ENCODE data around the gene COA1.
"Not testable (repeated sequence)": the region's sequence is repeated elsewhere in the genome, so short reads cannot be mapped to it uniquely, and the experiment has no call there.

The COA1 gene

DNA sequence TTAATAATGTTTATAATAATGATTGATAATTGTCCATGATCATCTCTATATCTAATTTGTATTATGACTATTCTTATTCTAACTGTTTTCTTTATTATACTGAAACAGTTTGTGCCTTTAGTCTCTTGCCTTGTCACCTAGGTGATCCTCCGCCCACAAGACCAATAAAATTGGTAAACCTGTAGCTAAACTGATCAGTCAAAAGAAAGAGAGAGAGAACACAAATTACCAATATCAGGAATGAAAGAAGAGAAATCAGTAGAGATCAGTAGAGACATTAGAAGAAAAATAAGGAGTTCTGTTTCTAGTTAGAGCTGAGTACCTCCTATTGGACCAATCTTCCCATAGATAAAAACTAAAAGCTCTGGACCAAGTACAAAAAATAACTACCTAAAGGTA lies 6.1 kb upstream of the COA1 start:
- no peak overlapping the region for H3K4me3 ChIP-seq (ENCODE audit: low read depth, low read length)
- no peak for TF ChIP-seq CTCF (IDR thresholded peaks at IDR 0.05; ENCODE audit: low read depth, low read length)

DNA sequence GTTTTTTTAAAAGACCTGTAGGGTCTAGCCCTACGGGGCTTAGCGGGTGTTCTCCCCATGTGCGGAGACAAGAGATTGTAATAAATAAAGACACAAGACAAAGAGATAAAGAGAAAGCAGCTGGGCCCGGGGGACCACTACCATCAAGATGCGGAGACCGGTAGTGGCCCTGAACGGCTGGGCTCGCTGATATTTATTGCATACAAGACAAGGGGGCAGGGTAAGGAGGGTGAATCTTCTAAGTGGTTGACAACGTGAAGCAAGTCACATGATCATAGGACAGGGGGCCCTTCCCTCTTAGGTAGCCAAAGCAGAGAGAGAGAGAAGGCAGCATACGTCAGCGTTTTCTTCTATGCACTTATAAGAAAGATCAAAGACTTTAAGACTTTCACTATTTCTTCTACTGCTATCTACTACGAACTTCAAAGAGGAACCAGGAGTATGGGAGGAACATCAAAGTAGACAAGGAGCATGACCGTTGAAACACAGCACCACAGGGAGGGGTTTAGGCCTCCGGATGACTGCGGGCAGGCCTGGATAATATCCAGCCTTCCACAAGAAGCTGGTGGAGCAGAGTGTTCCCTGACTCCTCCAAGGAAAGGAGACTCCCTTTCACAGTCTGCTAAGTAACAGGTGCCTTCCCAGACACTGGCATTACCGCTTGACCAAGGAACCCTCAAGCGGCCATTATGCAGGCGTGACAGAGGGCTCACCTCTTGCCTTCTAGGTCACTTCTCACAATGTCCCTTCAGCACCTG lies 5.4 kb upstream of the COA1 start:
- H3K4me3 ChIP-seq (ENCODE audit: low read depth, low read length), result not testable (repeated sequence)

GRCh38 chr7:43731494-43731893 lies 2.2 kb upstream of the COA1 start:
- H3K4me3 ChIP-seq (ENCODE audit: low read depth, low read length), result not testable (repeated sequence)

DNA sequence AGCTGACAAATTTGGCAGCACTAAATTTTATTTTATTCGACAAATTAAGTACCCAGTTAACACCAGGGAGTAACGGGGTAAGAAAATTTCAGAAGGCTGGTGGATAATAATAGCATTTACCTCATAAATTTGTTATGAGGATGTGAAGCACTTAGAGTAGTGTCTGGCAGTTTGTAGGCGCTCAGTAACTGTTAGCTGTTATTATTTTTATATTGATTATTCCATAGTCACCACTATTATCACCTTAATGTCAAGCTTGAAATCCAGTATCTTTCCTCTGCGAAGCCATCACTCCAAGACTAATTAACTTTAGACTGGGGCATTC lies 563 bp upstream of the COA1 start:
- TF ChIP-seq CTCF (IDR thresholded peaks at IDR 0.05; ENCODE audit: low read depth, low read length), result no peak
- H3K4me3 ChIP-seq (ENCODE audit: low read depth, low read length), result peak overlapping the region; percentile 91

GRCh38 chr7:43727494-43727893 lies 1.8 kb downstream of the COA1 start:
- no peak for TF ChIP-seq CTCF (IDR thresholded peaks at IDR 0.05; ENCODE audit: low read depth, low read length)
- no peak overlapping the region for H3K4me3 ChIP-seq (ENCODE audit: low read depth, low read length)

DNA sequence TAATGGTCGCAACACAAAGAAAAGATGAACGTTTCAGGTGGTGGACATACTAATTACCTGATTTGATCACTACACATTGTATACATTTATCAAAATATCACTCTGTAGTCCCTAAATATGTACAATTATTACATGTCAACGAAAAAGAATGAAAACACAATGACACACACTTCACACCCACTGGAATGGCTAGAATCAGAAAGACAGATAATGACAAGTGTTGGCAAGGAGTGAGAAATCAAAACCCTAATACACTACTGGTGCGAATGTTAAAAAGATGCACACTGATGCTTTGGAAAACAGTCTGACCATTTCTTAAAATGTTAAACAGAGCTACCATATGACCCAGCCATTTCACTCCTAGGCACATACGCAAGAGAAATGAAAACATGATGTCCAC lies 2.3 kb downstream of the COA1 start:
- no peak overlapping the region for H3K4me3 ChIP-seq (ENCODE audit: low read depth, low read length)
- no peak for TF ChIP-seq CTCF (IDR thresholded peaks at IDR 0.05; ENCODE audit: low read depth, low read length)

- no peak for TF ChIP-seq CTCF (IDR thresholded peaks at IDR 0.05; ENCODE audit: low read depth, low read length)
- no peak overlapping the region for H3K4me3 ChIP-seq (ENCODE audit: low read depth, low read length)
These were observed 2.9 kb downstream of the COA1 start for GRCh38 chr7:43726466-43726865.

GRCh38 chr7:43725251-43725650 lies 4.1 kb downstream of the COA1 start:
- no peak for TF ChIP-seq CTCF (IDR thresholded peaks at IDR 0.05; ENCODE audit: low read depth, low read length)
- no peak overlapping the region for H3K4me3 ChIP-seq (ENCODE audit: low read depth, low read length)
